Subcutaneous adipose tissue (tissue), 4 donors: ENCODE data around the gene TPD52L1. TPM values are rescaled to one million over a fixed set of nuclear protein-coding genes. Genes with fewer than 3 reads are reported as not detected.

Experiments
- CTCF ChIP-seq: fragments of 450-650 bp; IDR thresholded peaks from one replicate; pipeline ENCODE4 v1.5.1; 2016; ENCODE audit warnings: low read depth, mild to moderate bottlenecking, control low read depth, antibody characterized with exemption, moderate library complexity
- total RNA-seq, 4 donors: library from RNA; depleted of rRNA; stranded (reverse); fragments of >200 nt; gene quantifications; one replicate each; pipeline ENCODE4 v1.1.0, GENCODE V29; 2016

Gene TPD52L1
- total RNA-seq, 4 donors from 2014 or later: 18.7 to 70.6 (median 33.4) TPM

- no peak for TF ChIP-seq CTCF
Measured at GRCh38 chr6:125306756-125307149, 153.2 kb downstream of the TPD52L1 start.

DNA sequence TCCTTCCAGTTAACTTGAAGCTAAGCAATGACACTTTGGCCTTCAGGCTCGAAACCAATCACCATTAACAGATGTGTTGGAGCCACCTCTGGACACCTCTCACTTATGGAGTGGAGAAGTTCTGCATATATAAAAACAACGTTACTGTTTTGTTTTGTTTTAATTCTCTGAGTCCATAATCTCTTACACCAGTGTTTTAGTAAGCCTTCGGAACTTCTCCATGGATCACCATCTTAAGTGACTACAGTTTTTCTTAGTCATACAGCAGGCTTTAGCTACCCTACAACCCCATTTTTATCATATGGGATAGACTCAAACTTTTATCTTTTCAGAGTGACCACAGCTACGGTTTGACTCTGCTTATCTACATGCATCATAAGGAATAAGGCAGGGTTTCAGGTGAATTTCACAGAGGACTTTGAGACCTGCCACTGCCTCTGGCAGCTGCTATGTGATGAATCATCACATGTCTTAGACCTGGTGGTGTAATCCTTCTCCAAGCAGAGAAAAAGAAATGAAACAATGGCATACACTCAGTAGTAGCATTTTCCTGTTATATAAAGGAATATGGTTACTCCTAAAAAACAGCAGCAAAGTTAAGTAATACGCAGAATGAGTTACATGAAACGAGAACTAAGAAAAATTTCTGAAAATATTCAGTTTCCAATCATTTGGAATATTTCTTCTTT lies 153.7 kb downstream of the TPD52L1 start:
- no peak for TF ChIP-seq CTCF

GRCh38 chr6:125307964-125308615 lies 154.5 kb downstream of the TPD52L1 start:
- TF ChIP-seq CTCF: no peak

GRCh38 chr6:125310994-125311649 lies 157.5 kb downstream of the TPD52L1 start:
- TF ChIP-seq CTCF: no peak

DNA sequence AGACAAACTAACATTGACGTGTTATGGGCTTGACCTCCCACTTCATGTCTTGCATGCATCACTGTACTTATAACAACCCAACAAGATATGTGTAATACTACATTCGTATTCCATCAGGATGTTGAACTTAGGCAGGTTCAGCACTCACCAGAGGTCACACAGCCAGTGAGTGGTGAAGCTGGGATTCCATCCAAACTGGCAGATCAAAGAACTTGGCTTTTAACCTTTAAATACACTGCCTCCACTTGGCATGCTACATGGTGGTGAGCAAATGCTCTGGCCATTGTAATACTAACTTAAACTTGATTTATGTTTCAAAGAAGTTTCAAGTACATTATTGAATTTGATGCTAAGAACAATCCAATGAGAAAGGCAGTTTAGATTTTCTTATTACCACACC lies 158.9 kb downstream of the TPD52L1 start:
- no peak for TF ChIP-seq CTCF

DNA sequence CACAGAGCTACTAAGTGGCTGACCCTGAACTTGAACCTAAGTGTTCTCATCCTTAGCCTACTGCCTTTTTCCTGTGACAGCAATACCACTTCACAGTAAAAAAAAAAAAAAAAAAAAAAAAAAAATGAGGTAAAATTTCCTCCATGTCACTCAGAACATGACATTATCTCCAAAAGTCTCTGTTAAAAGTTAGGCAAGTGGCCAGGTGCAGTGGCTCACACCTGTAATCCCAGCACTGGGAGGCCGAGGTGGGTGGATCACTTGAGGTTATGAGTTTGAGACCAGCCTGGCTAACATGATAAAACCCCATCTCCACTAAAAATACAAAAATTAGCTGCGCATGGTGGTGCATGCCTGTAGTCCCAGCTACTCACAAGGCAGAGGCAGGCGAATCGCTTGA lies 159.4 kb downstream of the TPD52L1 start:
- TF ChIP-seq CTCF: no peak

Other genes starting within 250 kb of the TPD52L1 start
- 10 to 100 TPM; 41.8 to 69.5 (median 47.2) TPM for gene RNF217, start 191.3 kb upstream of the TPD52L1 start, total RNA-seq
- 10 to 100 TPM; 66.9 to 85.3 (median 70.3) TPM for gene HDDC2, start 148.2 kb downstream of the TPD52L1 start, total RNA-seq